Right cardiac atrium (tissue), 5 donors: ENCODE data around the gene DISP2. TPM values are rescaled to one million over a fixed set of nuclear protein-coding genes. Genes with fewer than 3 reads are reported as not detected.

Experiments
- ATAC-seq, 2 donors: fragments of 200-7000 bp; cut with Tn5 transposase; one replicate each; pipeline versions ENCODE4 v1.8.0 to v1.9.1; 2020; ENCODE audit warnings: moderate library complexity in 2 of 2, mild to moderate bottlenecking in 1 of 2
- DNase-seq, 3 donors: peaks; one replicate each; pipeline ENCODE4 v3.0.0-alpha.2; 2020
- H3K27ac ChIP-seq: one replicate; pipeline ENCODE4 v1.5.1; 2013; ENCODE audit warnings: mild to moderate bottlenecking, low read length, control low read depth, moderate library complexity
- H3K27me3 ChIP-seq: one replicate; pipeline ENCODE4 v1.6.1; 2013; ENCODE audit not compliant: control insufficient read depth, insufficient read depth
- H3K4me1 ChIP-seq: one replicate; pipeline ENCODE4 v1.6.1; 2013; ENCODE audit warnings: low read length; ENCODE audit not compliant: control insufficient read depth, insufficient read depth
- H3K4me3 ChIP-seq: one replicate; pipeline ENCODE4 v1.5.1; 2013; ENCODE audit warnings: low read length, control low read depth
- H3K9me3 ChIP-seq: one replicate; pipeline ENCODE4 v1.6.1; 2013; ENCODE audit warnings: low read length; ENCODE audit not compliant: control insufficient read depth
- WGBS: extraction: QIAGEN DNeasy Blood & Tissue Kit; methylation state at CpG from one replicate; pipeline ENCODE4 v1.1.7; 2013; 5-methylcytosine and 5-hydroxymethylcytosine counted together
- intact Hi-C, 4 donors: fragments of 100-400 bp; cut with DNase I; formaldehyde crosslinking; loops; one replicate each; pipeline versions ENCODE4 v1.11.0 to v1.14.0; 2022 to 2023
- polyA plus RNA-seq: library from polyadenylated mRNA; stranded (reverse); fragments of 200-250 nt; gene quantifications from one replicate; pipeline ENCODE4 v1.2.3, GENCODE V29; 2013
- total RNA-seq, 4 donors: library from RNA; stranded (reverse); fragmentation: NEBNext Ultra II Directional; extraction: Animal tissue kit (Norgen Biotek cat#: 25700); gene quantifications; one replicate each; pipeline ENCODE4 v1.2.1, GENCODE V29; 2021
- donor health status: healthy with polysubstance abuse.
- donor health status: DM: no; HTN: yes; CAD: no.
- donor health status: DM: no; HTN: no; CAD: no.
- donor health status: DM: no; HTN: yes; CAD: no; lungs with severe emphysema.
- donor health status: DM: yes; HTN: yes; CAD: no.

The DISP2 gene
- total and polyA plus RNA-seq, 5 donors, result 0.85 to 4.6 (median 1.0) TPM

DNA sequence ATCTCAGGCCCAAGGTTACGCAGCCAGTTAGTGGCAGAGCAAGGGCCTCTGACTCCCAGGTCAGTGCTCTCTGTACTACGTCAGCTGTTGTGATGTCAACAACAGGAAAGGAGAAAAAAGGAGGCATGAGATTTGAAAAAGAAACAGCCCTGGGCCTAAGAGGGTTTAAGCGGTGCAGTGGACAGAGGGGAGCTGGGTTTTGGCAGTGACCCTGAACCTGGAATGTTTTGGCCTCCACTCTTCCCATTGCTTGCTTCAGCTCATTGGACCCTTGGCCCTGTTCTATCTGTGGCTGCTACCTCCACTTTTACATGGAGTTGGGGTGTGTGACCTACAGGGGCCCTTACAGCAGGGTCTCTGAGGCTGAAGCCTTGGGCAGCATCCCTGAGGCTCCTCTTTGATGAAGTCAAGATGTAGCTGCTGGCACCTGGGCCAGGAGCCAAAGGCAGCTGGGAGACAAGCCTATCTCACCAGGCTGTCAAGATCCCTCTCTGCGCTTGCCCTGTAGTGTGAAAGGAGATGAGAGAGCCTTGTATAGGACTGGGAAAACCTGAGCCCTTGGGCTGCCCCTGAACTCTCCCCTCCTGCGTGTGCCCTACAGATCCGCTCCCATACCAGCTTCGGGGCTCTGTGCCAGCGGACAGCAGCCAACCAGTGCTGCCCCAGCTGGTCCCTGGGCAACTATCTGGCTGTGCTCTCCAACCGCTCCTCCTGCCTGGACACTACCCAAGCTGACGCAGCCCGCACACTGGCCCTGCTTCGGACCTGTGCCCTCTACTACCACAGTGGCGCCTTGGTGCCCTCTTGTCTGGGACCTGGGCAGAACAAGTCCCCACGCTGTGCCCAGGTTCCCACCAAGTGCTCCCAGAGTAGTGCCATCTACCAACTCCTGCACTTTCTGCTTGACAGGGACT, 8.7 kb downstream of the DISP2 start:
- Histone ChIP-seq H3K4me1 (peaks cover 15% of the 10 kb centered on the region), H3K27ac (peak overlapping the region; percentile 88), H3K4me3 (no peak overlapping the region), H3K27me3 (no peaks in the 10 kb centered on the region), H3K9me3 (no peaks in the 10 kb centered on the region)
- intact Hi-C loops, result loop anchor here in 2 of 4 donors (10.0 kb wide), 2 partner anchors 48 to 58 kb away; no protein-coding TSS in a partner anchor
- WGBS, result 77% methylated on average over 14 of the region's 14 CpGs
- ATAC-seq (peak; percentile 73 to 78), DNase-seq (peak; percentile 80 to 92 (median 91))

DNA sequence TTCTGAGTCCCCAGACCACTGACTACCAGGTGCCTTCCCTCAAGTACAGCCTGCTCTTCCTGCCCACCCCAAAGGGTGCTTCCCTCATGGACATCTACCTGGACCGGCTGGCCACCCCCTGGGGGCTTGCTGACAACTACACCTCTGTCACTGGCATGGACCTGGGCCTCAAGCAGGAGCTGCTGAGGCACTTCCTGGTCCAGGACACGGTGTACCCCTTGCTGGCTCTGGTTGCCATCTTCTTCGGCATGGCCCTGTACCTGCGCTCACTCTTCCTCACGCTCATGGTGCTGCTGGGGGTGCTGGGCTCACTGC, 9.3 kb downstream of the DISP2 start:
- intact Hi-C loops, result loop anchor here in 2 of 4 donors (10.0 kb wide), 2 partner anchors 47 to 57 kb away; no protein-coding TSS in a partner anchor
- Histone ChIP-seq H3K27me3 (no peaks in the 10 kb centered on the region), H3K27ac (peak overlapping the region; percentile 86), H3K4me1 (peaks cover 15% of the 10 kb centered on the region), H3K4me3 (no peak overlapping the region), H3K9me3 (no peaks in the 10 kb centered on the region)
- 72% methylated on average over 5 of the region's 5 CpGs for whole genome bisulfite sequencing
- DNase-seq (no peak), ATAC-seq (peak in 1 of 2 donors; percentile 1)

DNA sequence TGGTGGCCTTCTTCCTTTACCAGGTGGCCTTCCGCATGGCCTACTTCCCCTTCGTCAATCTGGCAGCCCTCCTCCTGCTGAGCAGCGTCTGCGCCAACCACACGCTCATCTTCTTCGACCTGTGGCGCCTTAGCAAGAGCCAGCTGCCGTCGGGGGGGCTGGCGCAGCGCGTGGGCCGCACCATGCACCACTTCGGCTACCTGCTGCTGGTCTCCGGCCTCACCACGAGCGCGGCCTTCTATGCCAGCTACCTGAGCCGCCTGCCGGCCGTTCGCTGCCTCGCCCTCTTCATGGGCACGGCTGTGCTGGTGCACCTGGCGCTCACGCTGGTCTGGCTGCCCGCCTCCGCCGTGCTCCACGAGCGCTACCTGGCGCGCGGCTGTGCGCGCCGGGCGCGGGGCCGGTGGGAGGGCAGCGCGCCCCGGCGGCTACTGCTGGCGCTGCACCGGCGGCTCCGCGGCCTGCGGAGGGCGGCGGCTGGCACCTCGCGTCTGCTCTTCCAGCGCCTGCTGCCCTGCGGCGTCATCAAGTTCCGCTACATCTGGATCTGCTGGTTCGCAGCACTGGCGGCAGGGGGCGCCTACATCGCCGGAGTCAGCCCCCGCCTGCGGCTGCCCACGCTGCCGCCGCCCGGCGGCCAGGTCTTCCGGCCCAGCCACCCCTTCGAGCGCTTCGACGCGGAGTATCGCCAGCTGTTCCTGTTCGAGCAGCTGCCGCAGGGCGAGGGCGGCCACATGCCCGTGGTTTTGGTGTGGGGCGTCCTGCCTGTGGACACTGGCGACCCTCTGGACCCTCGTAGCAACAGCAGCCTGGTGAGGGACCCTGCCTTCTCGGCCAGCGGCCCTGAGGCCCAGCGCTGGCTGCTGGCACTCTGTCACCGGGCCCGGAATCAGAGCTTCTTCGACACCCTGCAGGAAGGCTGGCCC, 9.9 kb downstream of the DISP2 start:
- intact Hi-C loops, result loop anchor here in 2 of 4 donors (10.0 kb wide), 2 partner anchors 47 to 57 kb away; no protein-coding TSS in a partner anchor

DNA sequence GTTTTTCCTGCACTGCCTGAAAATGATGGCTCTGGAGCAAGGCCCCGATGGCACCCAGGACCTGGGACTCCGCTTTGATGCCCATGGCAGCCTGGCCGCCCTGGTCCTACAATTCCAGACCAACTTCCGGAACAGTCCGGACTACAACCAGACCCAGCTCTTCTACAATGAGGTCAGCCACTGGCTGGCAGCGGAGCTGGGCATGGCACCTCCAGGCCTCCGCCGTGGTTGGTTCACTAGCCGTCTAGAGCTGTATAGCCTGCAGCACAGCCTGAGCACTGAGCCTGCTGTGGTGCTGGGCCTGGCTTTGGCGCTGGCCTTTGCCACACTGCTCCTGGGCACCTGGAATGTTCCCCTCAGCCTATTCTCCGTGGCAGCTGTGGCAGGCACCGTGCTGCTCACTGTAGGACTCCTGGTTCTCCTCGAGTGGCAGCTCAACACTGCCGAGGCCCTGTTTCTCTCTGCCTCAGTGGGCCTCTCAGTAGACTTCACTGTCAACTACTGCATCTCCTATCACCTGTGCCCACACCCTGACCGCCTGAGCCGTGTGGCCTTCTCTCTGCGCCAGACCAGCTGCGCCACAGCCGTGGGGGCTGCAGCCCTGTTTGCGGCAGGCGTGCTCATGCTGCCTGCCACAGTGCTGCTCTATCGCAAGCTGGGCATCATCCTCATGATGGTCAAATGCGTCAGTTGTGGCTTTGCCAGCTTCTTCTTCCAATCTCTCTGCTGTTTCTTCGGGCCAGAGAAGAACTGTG, 10.9 kb downstream of the DISP2 start:
- peaks cover 15% of the 10 kb centered on the region for H3K4me1 ChIP-seq
- DNase-seq (no peak), ATAC-seq (peak in 1 of 2 donors; percentile 1)
- 96% methylated on average over 24 of the region's 24 CpGs for WGBS
- no peaks in the 10 kb centered on the region for H3K9me3 ChIP-seq
- intact Hi-C loops, result loop anchor here in 2 of 4 donors (10.0 kb wide), 2 partner anchors 46 to 56 kb away; no protein-coding TSS in a partner anchor
- no peak overlapping the region for H3K27ac ChIP-seq
- H3K4me3 ChIP-seq, result no peak overlapping the region
- H3K27me3 ChIP-seq, result no peaks in the 10 kb centered on the region

More for the DNA sequence above, 9.9 kb downstream of the DISP2 start:
- DNase-seq (peak; percentile 85 to 93 (median 92)), ATAC-seq (peak; percentile 73 to 79)
- 15% methylated on average over 91 of the region's 91 CpGs for WGBS
- Histone ChIP-seq H3K4me1 (peaks cover 15% of the 10 kb centered on the region), H3K27me3 (no peaks in the 10 kb centered on the region), H3K9me3 (no peaks in the 10 kb centered on the region), H3K27ac (peak overlapping the region; percentile 86), H3K4me3 (no peak overlapping the region)

DNA sequence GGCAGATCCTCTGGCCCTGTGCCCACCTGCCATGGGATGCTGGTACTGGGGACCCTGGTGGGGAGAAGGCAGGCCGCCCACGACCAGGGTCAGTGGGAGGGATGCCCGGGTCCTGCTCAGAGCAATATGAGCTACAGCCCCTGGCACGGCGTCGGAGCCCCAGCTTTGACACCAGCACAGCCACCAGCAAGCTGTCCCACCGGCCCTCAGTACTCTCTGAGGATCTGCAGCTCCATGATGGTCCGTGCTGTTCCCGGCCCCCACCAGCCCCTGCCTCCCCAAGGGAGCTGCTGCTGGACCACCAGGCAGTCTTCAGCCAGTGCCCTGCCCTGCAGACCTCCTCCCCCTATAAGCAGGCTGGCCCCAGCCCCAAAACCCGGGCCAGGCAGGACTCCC, 11.5 kb downstream of the DISP2 start:
- WGBS, result 92% methylated on average over 10 of the region's 10 CpGs
- H3K4me3 ChIP-seq, result no peak overlapping the region
- no peaks in the 10 kb centered on the region for H3K9me3 ChIP-seq
- no peak overlapping the region for H3K27ac ChIP-seq
- intact Hi-C loops, result loop anchor here in 2 of 4 donors (10.0 kb wide), 2 partner anchors 45 to 55 kb away; no protein-coding TSS in a partner anchor
- DNase-seq, result no peak
- peaks cover 15% of the 10 kb centered on the region for H3K4me1 ChIP-seq
- ATAC-seq, result no peak
- H3K27me3 ChIP-seq, result no peaks in the 10 kb centered on the region

DNA sequence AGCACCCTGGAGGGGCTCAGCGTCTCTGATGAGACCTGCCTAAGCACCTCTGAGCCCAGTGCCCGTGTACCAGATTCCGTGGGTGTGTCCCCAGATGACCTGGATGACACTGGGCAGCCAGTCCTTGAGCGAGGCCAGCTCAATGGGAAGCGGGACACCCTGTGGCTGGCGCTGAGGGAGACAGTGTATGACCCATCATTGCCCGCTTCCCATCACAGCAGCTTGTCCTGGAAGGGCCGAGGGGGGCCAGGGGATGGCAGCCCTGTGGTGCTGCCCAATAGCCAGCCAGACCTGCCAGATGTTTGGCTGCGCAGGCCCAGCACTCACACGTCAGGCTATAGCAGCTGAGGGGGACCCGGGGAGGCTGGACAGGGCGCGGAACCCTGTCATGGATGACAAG, 12.0 kb downstream of the DISP2 start:
- H3K27me3 ChIP-seq, result no peaks in the 10 kb centered on the region
- intact Hi-C loops, result loop anchor here in 2 of 4 donors (10.0 kb wide), 2 partner anchors 45 to 55 kb away; no protein-coding TSS in a partner anchor
- 90% methylated on average over 13 of the region's 13 CpGs for WGBS
- H3K4me1 ChIP-seq, result peaks cover 15% of the 10 kb centered on the region
- no peaks in the 10 kb centered on the region for H3K9me3 ChIP-seq
- no peak overlapping the region for H3K4me3 ChIP-seq
- no peak for ATAC-seq
- no peak for DNase-seq
- H3K27ac ChIP-seq, result no peak overlapping the region

DNA sequence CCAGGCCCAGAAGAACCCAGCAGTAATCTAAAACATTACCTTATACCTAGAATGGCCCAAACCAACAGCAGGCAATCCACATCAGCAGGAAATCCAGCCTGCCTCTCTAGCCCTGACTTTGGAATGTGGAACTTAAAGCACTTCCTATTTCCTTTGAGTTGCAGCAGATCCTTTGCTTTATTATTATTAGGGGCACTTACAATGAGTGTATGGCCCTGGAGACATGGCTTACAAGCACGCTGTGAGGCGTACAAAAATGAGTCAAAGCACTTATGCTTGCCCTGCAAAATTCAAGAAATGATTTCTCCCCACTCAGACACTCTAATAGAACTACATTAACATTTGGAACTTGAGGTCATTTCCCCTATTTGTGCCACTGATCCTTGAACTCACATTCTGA, 15.0 kb downstream of the DISP2 start:
- intact Hi-C loops, result no loop called here
- no peak for DNase-seq
- H3K27me3 ChIP-seq, result no peaks in the 10 kb centered on the region
- no peak overlapping the region for H3K4me3 ChIP-seq
- H3K27ac ChIP-seq, result no peak overlapping the region
- no peaks in the 10 kb centered on the region for H3K4me1 ChIP-seq
- 37% methylated on average over 2 of the region's 2 CpGs for WGBS
- no peaks in the 10 kb centered on the region for H3K9me3 ChIP-seq
- ATAC-seq, result no peak

DNA sequence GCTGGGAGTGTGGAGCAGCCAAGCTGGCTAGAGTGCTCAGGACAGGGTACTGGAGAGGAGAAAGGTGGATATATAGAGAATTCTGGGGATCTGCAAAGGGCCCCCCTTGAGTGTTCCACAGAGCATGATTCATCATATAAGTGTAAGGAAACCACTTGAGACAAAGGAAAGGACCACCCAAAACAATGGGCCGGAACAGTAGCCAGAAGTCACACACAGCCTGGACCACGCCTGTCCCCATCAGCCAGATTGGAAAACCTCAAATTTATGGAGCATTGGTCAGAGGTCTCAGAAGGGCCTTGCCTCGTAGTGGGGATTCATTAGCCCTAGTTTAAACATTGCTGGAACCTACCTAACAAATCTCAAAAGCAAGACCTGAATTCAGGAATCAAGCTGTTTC, 19.6 kb downstream of the DISP2 start:
- Histone ChIP-seq H3K27me3 (no peaks in the 10 kb centered on the region), H3K4me1 (no peaks in the 10 kb centered on the region), H3K9me3 (no peaks in the 10 kb centered on the region), H3K4me3 (no peak overlapping the region), H3K27ac (no peak overlapping the region)
- no peak for DNase-seq
- 80% methylated on average over 3 of the region's 3 CpGs for WGBS
- no peak for ATAC-seq
- intact Hi-C loops, result no loop called here

DNA sequence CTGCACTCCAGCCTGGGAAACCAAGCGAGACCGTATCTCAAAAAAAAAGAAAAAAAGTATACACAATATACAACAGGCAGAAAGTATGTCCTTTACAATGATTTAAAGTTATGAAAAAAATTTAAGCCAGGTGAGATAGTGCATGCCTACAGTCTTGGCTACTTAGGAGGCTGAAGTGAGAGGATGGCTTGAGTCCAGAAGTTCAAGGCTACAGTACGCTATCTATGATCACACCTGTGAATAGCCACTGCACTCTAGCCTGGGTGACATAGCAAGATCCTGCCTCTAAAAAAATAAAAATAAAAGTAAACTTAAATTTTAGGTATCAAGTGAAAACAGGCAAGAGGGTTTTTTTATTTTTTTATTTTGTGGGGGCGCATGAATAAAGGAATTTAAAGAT, 21.4 kb downstream of the DISP2 start:
- Histone ChIP-seq H3K4me1 (no peaks in the 10 kb centered on the region), H3K27ac (peak overlapping the region; percentile 78), H3K9me3 (no peaks in the 10 kb centered on the region), H3K4me3 (no peak overlapping the region), H3K27me3 (no peaks in the 10 kb centered on the region)
- WGBS, result 79% methylated on average over 4 of the region's 4 CpGs
- ATAC-seq (no peak), DNase-seq (no peak)
- intact Hi-C loops, result no loop called here

DNA sequence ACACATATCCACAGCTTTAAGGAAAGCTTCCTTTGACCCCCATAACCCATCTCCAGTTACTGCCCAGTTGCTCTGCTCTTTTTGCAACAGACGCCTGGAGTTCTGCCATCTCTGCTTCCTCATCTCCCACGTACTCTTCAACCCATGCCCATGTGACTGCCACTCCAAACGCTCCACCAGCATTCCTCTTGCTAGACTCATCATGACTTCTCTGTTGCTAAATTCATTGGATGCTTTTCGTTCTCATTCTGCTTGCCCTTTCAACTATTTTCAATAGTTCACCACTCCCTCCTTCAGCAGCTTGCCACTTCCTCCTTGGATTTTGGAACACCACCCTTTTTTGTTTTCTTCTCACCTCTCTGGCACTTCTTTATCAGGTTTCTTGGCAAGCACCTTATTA, 21.8 kb downstream of the DISP2 start:
- DNase-seq (peak in 1 of 3 donors; percentile 75), ATAC-seq (peak; percentile 62 to 72)
- 11% methylated on average over 4 of the region's 4 CpGs for WGBS
- peak overlapping the region; percentile 78 for H3K27ac ChIP-seq
- H3K27me3 ChIP-seq, result no peaks in the 10 kb centered on the region
- H3K9me3 ChIP-seq, result no peaks in the 10 kb centered on the region
- intact Hi-C loops, result no loop called here
- H3K4me3 ChIP-seq, result no peak overlapping the region
- H3K4me1 ChIP-seq, result no peaks in the 10 kb centered on the region
